ENCODE results near the gene FAM171A2.

GRCh38 chr17:44310609-44311376, 52.9 kb downstream of the FAM171A2 start:
- TF ChIP-seq SUZ12 (IDR thresholded peaks at IDR 0.05; ENCODE audit: extremely low read depth, insufficient read depth, insufficient read length) = no peak
- TF ChIP-seq ZNF274 (IDR thresholded peaks at IDR 0.05; ENCODE audit: low read depth, low read length) = no peak
